CD4-positive, alpha-beta T cell (primary cell): ENCODE measurements around the gene NOC4L. TPM values are rescaled to one million over a fixed set of nuclear protein-coding genes. Genes with fewer than 3 reads are reported as not detected.

Experiments
- ATAC-seq: fragments of 200-7000 bp; cut with Tn5 transposase; one replicate; pipeline ENCODE4 v1.10.0; 2022; ENCODE audit warnings: mild to moderate bottlenecking; ENCODE audit not compliant: poor library complexity
- CTCF ChIA-PET: fragments of 350-600 bp; sonication (Branson Sonifier 250); formaldehyde crosslinking; loops from one replicate; lab custom pipeline; 2021; ENCODE audit warnings: antibody characterized with exemption, inconsistent platforms; lab: Charles Lee
- POLR2A ChIA-PET: fragments of 350-600 bp; sonication (Branson Sonifier 250); formaldehyde crosslinking; loops from one replicate; lab custom pipeline; 2021; ENCODE audit warnings: antibody characterized with exemption, inconsistent platforms; lab: Charles Lee
- DNase-seq, 14 experiments: peaks; one replicate each; pipeline ENCODE4 v3.0.0-alpha.2; 2013 to 2020; ENCODE audit warnings: mixed read lengths in 2 of 14
- H3K27ac ChIP-seq, 2 donors: one replicate each; pipeline versions ENCODE4 v1.5.1 to v1.7.0; 2013; ENCODE audit warnings: low read length in 2 of 2, low read depth in 1 of 2, mild to moderate bottlenecking in 1 of 2
- H3K27me3 ChIP-seq, 2 experiments: 1 replicate in 1 of 2; 2 replicates in 1 of 2; pipeline versions ENCODE4 v1.6.1 to v1.7.0; 2013; ENCODE audit warnings: low read length in 2 of 2, control low read depth in 1 of 2, mild to moderate bottlenecking in 1 of 2, moderate library complexity in 1 of 2; ENCODE audit not compliant: insufficient read depth in 2 of 2, control insufficient read depth in 1 of 2
- H3K36me3 ChIP-seq: one replicate; pipeline ENCODE4 v1.6.1; 2013; ENCODE audit warnings: low read length, control low read depth; ENCODE audit not compliant: insufficient read depth
- H3K4me1 ChIP-seq: one replicate; pipeline ENCODE4 v1.6.1; 2013; ENCODE audit warnings: low read length, control low read depth; ENCODE audit not compliant: insufficient read depth
- H3K4me3 ChIP-seq: one replicate; pipeline ENCODE4 v1.5.1; 2013; ENCODE audit warnings: mild to moderate bottlenecking, low read length, moderate library complexity
- H3K9me3 ChIP-seq, 2 experiments: 1 replicate in 1 of 2; 2 replicates in 1 of 2; pipeline versions ENCODE4 v1.6.1 to v1.7.0; 2013; ENCODE audit warnings: low read length in 2 of 2, mild to moderate bottlenecking in 2 of 2, control low read depth in 1 of 2, moderate library complexity in 1 of 2; ENCODE audit not compliant: control insufficient read depth in 1 of 2, insufficient read depth in 1 of 2
- H3K27ac Mint-ChIP-seq: one replicate; pipeline ENCODE4 v1.8.0; 2020; ENCODE audit warnings: mixed read lengths
- H3K27me3 Mint-ChIP-seq: one replicate; pipeline ENCODE4 v1.8.0; 2021; ENCODE audit warnings: mixed read lengths
- H3K36me3 Mint-ChIP-seq: one replicate; pipeline ENCODE4 v1.8.0; 2021; ENCODE audit warnings: low read depth, mixed read lengths
- H3K4me1 Mint-ChIP-seq: one replicate; pipeline ENCODE4 v1.8.0; 2021; ENCODE audit warnings: low read depth, mixed read lengths
- H3K4me3 Mint-ChIP-seq: one replicate; pipeline ENCODE4 v1.8.0; 2020; ENCODE audit warnings: mild to moderate bottlenecking, mixed read lengths
- H3K9me3 Mint-ChIP-seq: one replicate; pipeline ENCODE4 v1.8.0; 2020; ENCODE audit warnings: mixed read lengths
- CTCF ChIP-seq: fragments of 200-600 bp; IDR thresholded peaks from one replicate; pipeline ENCODE4 v1.8.0; 2022; ENCODE audit warnings: antibody characterized with exemption, mild to moderate bottlenecking
- intact Hi-C, 2 experiments: fragments of 100-400 bp; cut with DNase I in 1 of 2; cut with micrococcal nuclease in 1 of 2; formaldehyde crosslinking; loops; one replicate each; pipeline versions ENCODE4 v1.15.1 to v1.9.0; 2023 to 2025; cut with DNase I, micrococcal nuclease
- total RNA-seq, 174 experiments: library from RNA in 2 of 174; stranded (reverse) in 2 of 174; gene quantifications; one replicate each; pipeline ENCODE4 v1.2.3 and lab custom pipeline; 2021 to 2026

Gene NOC4L
- total RNA-seq, 2 experiments from 2014 or later, result 21.8 to 22.3 TPM

GRCh38 chr12:132103542-132104308 is 40.5 kb upstream of the NOC4L start:
- Histone ChIP-seq H3K27ac (no peak overlapping the region), H3K9me3 (no peaks in the 10 kb centered on the region), H3K4me3 (no peak overlapping the region), H3K27me3 (no peaks in the 10 kb centered on the region), H3K4me1 (no peaks in the 10 kb centered on the region), H3K36me3 (peaks cover 12% of the 10 kb centered on the region)
- ATAC-seq (no peak), DNase-seq (no peak)
- POLR2A ChIA-PET, result no interaction called here
- TF ChIP-seq CTCF, result no peak
- intact Hi-C loops, result no loop called here
- Mint-ChIP-seq H3K36me3 (peaks cover 29% of the 10 kb centered on the region), H3K27me3 (no peaks in the 10 kb centered on the region), H3K9me3 (no peaks in the 10 kb centered on the region), H3K27ac (no peak overlapping the region), H3K4me3 (no peak overlapping the region), H3K4me1 (no peaks in the 10 kb centered on the region)
- CTCF ChIA-PET, result no interaction called here

GRCh38 chr12:132105467-132105866 is 38.8 kb upstream of the NOC4L start:
- no peak for ATAC-seq
- ChIA-PET CTCF (no interaction called here), POLR2A (no interaction called here)
- Histone ChIP-seq H3K27me3 (no peaks in the 10 kb centered on the region), H3K9me3 (no peaks in the 10 kb centered on the region), H3K4me1 (no peaks in the 10 kb centered on the region), H3K36me3 (peaks cover 16% of the 10 kb centered on the region), H3K27ac (no peak overlapping the region), H3K4me3 (no peak overlapping the region)
- no peaks in the 10 kb centered on the region for H3K4me1 Mint-ChIP-seq
- no peak overlapping the region for H3K4me3 Mint-ChIP-seq
- H3K27ac Mint-ChIP-seq, result no peak overlapping the region
- H3K36me3 Mint-ChIP-seq, result peaks cover 25% of the 10 kb centered on the region
- no peaks in the 10 kb centered on the region for H3K9me3 Mint-ChIP-seq
- TF ChIP-seq CTCF, result no peak
- intact Hi-C loops, result no loop called here
- no peaks in the 10 kb centered on the region for H3K27me3 Mint-ChIP-seq
- DNase-seq, result no peak

- ChIA-PET CTCF (no interaction called here), POLR2A (no interaction called here)
- Mint-ChIP-seq H3K4me3 (no peak overlapping the region), H3K4me1 (no peaks in the 10 kb centered on the region), H3K27ac (no peak overlapping the region), H3K9me3 (no peaks in the 10 kb centered on the region), H3K27me3 (no peaks in the 10 kb centered on the region), H3K36me3 (peaks cover 31% of the 10 kb centered on the region)
- H3K27me3 ChIP-seq, result no peaks in the 10 kb centered on the region
- peaks cover 23% of the 10 kb centered on the region for H3K36me3 ChIP-seq
- no peaks in the 10 kb centered on the region for H3K9me3 ChIP-seq
- intact Hi-C loops, result no loop called here
- H3K27ac ChIP-seq, result no peak overlapping the region
- no peak for TF ChIP-seq CTCF
- DNase-seq, result no peak
- ATAC-seq, result no peak
- no peaks in the 10 kb centered on the region for H3K4me1 ChIP-seq
- no peak overlapping the region for H3K4me3 ChIP-seq
Measured at GRCh38 chr12:132106921-132107320, 37.3 kb upstream of the NOC4L start.
